Measurements from ENCODE around the gene NWD2.
"Not testable (repeated sequence)": the region's sequence is repeated elsewhere in the genome, so short reads cannot be mapped to it uniquely, and the experiment has no call there.

Gene NWD2

GRCh38 chr4:37495353-37495752 is 250.8 kb downstream of the NWD2 start:
- H3K9ac ChIP-seq (ENCODE audit: low read depth, low read length); H3K27me3 ChIP-seq (ENCODE audit: control insufficient read depth, insufficient read depth, low read length); H3K4me3 ChIP-seq (ENCODE audit: low read depth, low read length); H3K9me3 ChIP-seq (ENCODE audit: control insufficient read depth, insufficient read depth, low read length); H3K4me1 ChIP-seq (ENCODE audit: control insufficient read depth, insufficient read depth, low read length); H3K36me3 ChIP-seq (ENCODE audit: control insufficient read depth, insufficient read depth, low read length): not testable (repeated sequence)

Data from iPS-15b (cell line).